ENCODE measurements around the gene CAPN13.
A peak's percentile ranks its signal among the peaks of the same experiment; 100 is the strongest.

CAPN13 gene

GRCh38 chr2:30784682-30785081 lies 22.6 kb downstream of the CAPN13 start:
- DNase-seq, result no peak

GRCh38 chr2:30781961-30782533 lies 25.2 kb downstream of the CAPN13 start:
- no peak for DNase-seq

- no peak for DNase-seq
Observed at GRCh38 chr2:30781451-30781850, 25.8 kb downstream of the CAPN13 start.

- no peak for DNase-seq
Observed at GRCh38 chr2:30780776-30781330, 26.4 kb downstream of the CAPN13 start.

GRCh38 chr2:30778611-30779010 lies 28.6 kb downstream of the CAPN13 start:
- DNase-seq, result no peak

- no peak for DNase-seq
Observed at GRCh38 chr2:30777661-30778505, 29.4 kb downstream of the CAPN13 start.

- DNase-seq, result no peak
Observed at GRCh38 chr2:30776831-30777635, 30.2 kb downstream of the CAPN13 start.

GRCh38 chr2:30775833-30776232 lies 31.4 kb downstream of the CAPN13 start:
- no peak for DNase-seq

GRCh38 chr2:30772021-30772705 lies 35.1 kb downstream of the CAPN13 start:
- no peak for DNase-seq

- no peak for DNase-seq
Observed at GRCh38 chr2:30770816-30771576, 36.2 kb downstream of the CAPN13 start.

- DNase-seq, result no peak
Observed at GRCh38 chr2:30769891-30770462, 37.3 kb downstream of the CAPN13 start.

- DNase-seq, result no peak
Observed at GRCh38 chr2:30769481-30769780, 37.8 kb downstream of the CAPN13 start.

- DNase-seq, result peak in 1 of 2 donors; percentile 8
Observed at GRCh38 chr2:30768708-30769480, 38.4 kb downstream of the CAPN13 start.

GRCh38 chr2:30768036-30768686 lies 39.1 kb downstream of the CAPN13 start:
- no peak for DNase-seq

GRCh38 chr2:30766666-30767065 lies 40.6 kb downstream of the CAPN13 start:
- DNase-seq, result no peak

- DNase-seq, result no peak
Observed at GRCh38 chr2:30765876-30766470, 41.3 kb downstream of the CAPN13 start.

- DNase-seq, result no peak
Observed at GRCh38 chr2:30765191-30765590, 42.1 kb downstream of the CAPN13 start.

GRCh38 chr2:30764021-30764800 lies 43.0 kb downstream of the CAPN13 start:
- no peak for DNase-seq

GRCh38 chr2:30763151-30763660 lies 44.0 kb downstream of the CAPN13 start:
- no peak for DNase-seq

Data from hippocampal formation (tissue), 2 donors.